OCI-LY1 (cell line): ENCODE data around the gene GNS.

Source experiments
- CTCF ChIP-seq: fragments of 200-600 bp; sonication (generic), shearing (Covaris generic); IDR thresholded peaks from 2 replicates; pipeline ENCODE4 v1.5.1; 2017; ENCODE audit warnings: mild to moderate bottlenecking, antibody characterized with exemption, low read length, moderate library complexity, mixed read lengths
- EZH2 ChIP-seq: fragments of 200-600 bp; sonication (generic), shearing (Covaris generic); IDR thresholded peaks from 2 replicates; pipeline ENCODE4 v1.8.0; 2017; ENCODE audit warnings: borderline replicate concordance, mixed run types, mild to moderate bottlenecking, antibody characterized with exemption, low read length, moderate library complexity, mixed read lengths

- TF ChIP-seq EZH2: no peak
- no peak for TF ChIP-seq CTCF
These were observed 6.4 kb downstream of the GNS start for GRCh38 chr12:64752833-64753238.
